NOMO-1 treated with DMSO at 0.1 percent for 48 hours (cell line): ENCODE results near the gene EXD3.

Experiments
- DNase-seq: peaks from one replicate; lab custom pipeline; 2025; ENCODE audit not compliant: unreplicated experiment; lab: John Stamatoyannopoulos, UW

The EXD3 gene

DNA sequence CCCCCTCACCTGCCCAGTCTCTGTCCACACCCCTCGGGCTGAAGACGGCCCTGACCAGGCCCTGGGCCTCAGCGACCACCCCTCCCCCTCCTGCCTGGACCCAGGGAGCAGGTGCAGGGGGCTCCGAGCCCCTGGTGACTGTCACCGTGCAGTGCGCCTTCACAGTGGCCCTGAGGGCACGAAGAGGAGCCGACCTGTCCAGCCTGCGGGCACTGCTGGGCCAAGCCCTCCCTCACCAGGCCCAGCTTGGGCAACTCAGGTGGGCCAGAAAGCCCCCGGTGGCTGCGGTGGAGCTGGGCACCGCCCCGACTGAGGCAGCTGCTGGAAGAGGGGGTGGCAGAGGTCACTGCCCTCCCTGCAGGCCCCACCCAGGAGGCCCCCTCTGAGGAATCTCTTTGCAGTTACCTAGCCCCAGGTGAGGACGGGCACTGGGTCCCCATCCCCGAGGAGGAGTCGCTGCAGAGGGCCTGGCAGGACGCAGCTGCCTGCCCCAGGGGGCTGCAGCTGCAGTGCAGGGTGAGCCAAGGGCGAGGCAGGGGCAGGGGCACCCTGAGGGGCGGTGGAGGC, 10.5 kb upstream of the EXD3 start:
- DNase-seq = no peak

DNA sequence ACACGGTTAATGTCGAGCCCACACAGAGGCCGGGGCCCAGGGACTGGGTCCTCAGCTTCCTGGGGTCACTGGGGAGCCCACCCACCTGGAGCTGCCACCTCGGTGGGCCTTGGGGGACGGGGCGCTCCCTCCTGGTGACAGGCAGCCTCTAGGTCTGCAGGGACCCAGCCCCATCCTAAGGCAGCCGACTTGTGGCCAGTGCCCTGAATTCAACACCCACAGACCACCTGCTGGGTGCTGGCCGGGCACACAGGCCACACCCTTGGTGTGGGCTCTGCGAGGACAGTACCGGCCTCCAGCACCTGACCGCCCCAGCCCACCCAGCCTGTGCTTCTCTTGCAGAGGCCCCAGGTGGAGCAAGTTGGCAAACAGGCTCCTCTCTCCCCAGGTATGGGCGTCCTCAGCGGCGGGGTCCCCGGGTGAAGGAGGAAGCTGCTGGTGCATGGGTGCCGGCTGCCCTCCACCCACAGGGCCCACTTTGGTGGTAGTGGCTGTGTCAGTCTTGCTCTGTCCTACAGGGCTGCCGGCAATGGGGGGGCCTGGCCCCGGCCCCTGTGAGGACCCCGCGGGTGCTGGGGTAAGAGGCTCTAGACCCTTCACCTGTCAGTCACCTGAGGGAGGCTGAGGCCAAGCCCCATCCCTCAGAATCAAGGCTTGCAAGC, 9.9 kb upstream of the EXD3 start:
- no peak for DNase-seq

DNA sequence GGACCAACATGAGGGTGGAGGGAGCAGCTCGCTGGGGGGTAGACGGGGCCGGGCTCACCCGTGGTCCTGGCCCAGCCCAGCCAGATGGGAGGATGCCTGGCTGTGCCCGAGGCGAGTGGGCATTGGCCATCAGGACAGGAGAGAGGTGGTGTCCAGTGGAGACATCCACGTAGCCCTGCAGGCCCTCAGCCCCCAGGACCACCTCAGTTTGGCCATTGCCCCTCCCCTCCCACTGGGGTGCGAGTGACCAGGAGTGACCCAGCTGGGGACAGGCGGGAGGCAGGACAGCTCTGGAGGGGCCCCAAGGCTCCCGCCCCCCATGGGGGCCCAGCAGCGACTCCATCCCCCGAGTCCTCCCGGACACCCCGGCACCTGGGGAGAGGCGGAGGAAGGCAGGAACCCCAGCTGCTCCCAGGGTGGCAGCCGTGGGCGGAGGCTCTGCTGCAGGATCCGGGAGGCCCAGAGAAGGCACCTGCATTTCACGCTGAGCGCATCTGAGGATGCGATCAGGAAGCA, 8.5 kb upstream of the EXD3 start:
- no peak for DNase-seq

DNA sequence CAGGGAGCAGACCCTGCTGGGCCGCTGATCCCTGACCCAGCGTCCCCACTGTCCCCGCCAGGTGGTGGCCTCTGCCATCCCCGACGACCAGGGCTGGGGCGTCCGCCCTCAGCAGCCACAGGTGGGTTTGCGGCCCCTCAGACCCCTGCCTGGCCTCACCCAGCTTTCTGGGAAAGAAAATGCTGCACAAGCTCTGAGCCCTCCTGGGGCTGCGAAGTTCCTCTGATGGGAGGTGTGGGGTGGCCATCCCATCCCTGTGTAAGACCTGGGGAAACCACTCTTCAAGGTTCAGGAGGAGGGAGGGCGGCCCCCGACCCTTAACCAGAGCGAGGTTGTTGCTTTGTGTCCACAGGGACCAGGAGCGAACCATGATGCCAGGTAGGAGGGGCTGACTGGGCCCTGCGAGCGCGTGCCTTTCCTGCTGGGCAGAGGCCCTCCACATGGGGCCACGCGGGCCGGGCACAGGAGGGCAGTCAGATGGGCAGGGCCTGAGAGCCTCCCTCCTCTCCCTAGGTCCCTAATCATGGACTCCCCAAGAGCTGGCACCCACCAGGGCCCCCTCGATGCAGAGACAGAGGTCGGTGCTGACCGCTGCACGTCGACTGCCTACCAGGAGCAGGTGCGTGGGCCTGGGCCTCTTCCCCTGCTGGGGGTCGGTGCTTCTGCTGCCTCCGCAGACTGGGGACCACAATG, 7.9 kb upstream of the EXD3 start:
- DNase-seq = no peak

GRCh38 chr9:137429974-137430722, 7.2 kb upstream of the EXD3 start:
- DNase-seq = no peak

- DNase-seq = no peak
Measured at GRCh38 chr9:137429546-137429890, 6.6 kb upstream of the EXD3 start.

GRCh38 chr9:137428841-137429545, 6.0 kb upstream of the EXD3 start:
- DNase-seq = no peak

- DNase-seq = no peak
Measured at GRCh38 chr9:137428311-137428630, 5.3 kb upstream of the EXD3 start.

GRCh38 chr9:137427454-137428310, 4.7 kb upstream of the EXD3 start:
- DNase-seq = no peak

GRCh38 chr9:137426018-137426681, 3.2 kb upstream of the EXD3 start:
- no peak for DNase-seq

DNA sequence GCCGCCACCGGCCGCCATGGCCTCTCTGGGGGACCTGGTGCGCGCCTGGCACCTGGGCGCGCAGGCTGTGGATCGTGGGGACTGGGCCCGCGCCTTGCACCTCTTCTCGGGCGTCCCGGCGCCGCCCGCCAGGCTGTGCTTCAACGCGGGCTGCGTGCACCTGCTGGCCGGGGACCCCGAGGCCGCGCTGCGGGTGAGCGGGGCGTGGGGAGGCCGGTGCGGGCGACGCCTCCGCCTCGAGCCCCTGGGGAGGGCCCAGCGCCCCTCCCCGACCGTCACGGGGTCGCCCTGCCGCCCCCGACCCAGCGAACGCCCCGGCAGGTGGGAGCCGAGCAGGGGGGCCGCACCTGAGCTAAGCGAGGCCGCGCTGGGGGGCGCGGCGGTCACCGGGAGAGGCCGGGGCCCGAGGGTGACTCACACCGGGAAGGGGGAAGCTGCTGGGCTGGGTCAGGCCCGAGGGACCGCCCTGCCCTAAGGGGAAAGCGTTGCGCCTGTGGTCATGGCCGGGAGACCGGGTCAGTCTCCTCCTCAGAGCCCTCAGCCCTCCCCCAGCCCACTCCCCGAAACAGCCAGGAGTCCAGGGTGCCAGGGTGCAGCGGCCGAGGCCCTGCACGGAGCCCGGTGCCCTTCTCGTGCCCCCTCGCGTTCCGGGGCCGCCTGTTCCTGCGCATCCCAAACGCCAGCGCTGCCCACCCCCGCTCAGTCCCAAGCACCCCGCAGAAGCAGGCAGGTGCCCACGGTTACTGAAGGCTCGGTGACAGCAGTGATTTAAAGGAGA, 741 bp upstream of the EXD3 start:
- peak; percentile 55 for DNase-seq

DNA sequence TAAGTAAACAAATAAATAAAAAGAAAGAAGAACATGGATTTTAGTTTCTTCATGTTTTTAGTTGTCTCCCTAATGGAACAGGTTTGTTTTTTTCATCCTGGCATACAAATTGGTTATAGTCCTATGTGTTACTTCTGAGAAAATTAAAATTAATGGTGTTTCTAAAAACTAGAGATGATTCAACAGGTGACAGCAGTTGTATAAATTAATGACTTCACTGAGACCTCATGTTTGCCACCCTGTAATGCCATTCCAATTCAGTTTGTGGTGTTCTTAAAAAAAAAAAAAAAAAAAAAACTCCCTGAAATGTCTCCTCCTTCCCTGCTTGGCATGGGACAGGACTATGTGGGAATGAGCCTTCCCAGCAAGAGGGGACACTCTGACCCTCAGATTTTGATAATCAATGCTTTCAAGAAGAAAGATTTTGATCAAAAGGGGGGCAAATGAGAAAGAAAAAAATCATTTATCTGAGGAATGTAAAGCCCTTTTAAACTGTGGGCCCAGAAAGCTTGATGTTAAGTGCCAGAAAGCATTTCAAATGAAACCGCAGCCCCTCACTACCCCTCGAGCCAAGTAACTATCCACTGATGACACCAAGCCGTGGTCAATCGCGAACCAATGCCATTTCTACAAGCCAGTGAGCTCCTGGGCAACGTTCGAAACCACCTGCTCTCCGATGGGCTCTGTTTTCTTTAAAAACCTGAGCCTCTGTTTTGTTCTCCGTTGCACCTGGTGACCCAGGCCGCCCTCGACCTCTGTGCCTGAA, 941 bp downstream of the EXD3 start:
- no peak for DNase-seq

DNA sequence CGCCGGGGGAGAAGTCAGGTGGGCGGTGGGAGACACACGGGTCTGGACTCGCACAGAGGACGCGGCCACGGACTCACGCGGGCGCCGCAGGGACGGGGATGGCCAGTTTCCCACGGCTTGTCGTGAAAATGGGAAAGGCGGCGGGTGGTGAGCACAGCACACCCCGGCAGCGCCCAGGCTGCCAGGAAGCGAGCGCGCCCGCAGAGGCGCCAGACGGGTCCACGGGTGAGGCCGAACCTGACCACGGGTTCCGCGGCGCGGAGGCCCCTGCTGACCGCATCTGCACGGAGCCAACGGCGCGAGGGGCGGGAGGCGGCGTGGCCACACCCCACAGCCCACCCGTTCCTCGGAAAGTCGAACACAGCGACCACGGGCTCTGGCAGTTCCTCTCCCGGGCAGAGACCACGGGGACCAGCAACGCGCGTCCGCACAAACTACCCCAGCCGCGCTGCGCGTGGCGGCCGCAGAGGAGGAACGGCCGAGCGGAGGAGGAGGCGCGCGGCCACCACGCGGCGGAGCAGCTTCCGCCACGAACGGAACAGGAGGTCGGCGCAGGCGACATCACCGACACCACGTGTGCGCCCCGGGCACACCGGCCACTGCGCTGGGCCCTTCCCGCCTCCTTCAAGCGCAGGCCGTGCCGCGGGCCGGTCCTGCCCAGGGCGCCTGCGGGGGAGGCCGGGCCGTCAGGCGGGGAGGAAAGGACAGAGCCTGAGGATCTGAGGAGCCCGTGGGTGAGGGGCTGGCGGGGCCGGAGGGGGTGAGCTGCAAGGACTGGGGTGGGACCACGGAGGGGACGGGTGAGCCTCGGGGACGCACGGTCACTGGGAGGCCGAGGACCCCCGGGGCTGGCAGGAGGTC, 5.6 kb downstream of the EXD3 start:
- DNase-seq = peak; percentile 51

GRCh38 chr9:137416563-137417151, 6.3 kb downstream of the EXD3 start:
- no peak for DNase-seq

DNA sequence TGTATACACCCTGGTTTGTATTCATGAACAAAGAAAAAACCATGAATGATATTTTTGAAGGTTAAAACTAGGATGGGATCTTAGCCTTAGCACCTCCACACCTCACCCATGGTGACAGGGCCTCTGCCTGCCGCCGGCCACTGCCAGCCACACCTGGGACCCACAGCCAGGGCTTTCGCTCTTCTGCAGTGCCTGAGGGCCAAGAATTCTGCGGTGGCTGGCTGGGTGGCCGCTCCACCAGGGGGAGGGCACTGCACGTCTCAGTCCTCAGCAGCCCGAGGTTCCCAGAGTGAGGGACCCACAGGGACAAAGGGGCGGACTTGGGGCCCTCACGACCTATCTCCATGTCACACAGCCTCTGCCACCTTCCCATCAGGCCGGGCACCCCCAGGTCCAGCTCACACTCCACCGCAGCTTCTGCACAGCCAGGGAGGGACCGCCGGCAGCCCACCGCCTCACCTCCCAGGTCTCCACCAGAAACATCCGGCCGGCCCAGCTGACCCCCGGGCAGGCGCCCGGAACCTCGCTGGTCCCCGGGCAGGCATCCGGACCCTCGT, 6.9 kb downstream of the EXD3 start:
- no peak for DNase-seq

GRCh38 chr9:137415451-137415850, 7.5 kb downstream of the EXD3 start:
- no peak for DNase-seq

GRCh38 chr9:137412431-137412830, 10.5 kb downstream of the EXD3 start:
- DNase-seq = no peak
